GM12864 (cell line): ENCODE data around the gene WSCD2.

Source experiments
- DNase-seq: peaks from one replicate; pipeline ENCODE4 v3.0.0-alpha.2; 2011; ENCODE audit warnings: low read depth
- H3K4me3 ChIP-seq: 2 replicates; pipeline ENCODE4 v1.5.1; 2011; ENCODE audit warnings: mild to moderate bottlenecking, low read depth, low read length, control low read depth
- TF ChIP-seq, protein P1 (sequence below): IDR thresholded peaks from 2 replicates; pipeline ENCODE4 v1.5.1; 2011; ENCODE audit warnings: low read depth, mild to moderate bottlenecking, moderate library complexity, low read length, control low read depth, inconsistent platforms; ENCODE audit errors: missing control alignments

Gene WSCD2

DNA sequence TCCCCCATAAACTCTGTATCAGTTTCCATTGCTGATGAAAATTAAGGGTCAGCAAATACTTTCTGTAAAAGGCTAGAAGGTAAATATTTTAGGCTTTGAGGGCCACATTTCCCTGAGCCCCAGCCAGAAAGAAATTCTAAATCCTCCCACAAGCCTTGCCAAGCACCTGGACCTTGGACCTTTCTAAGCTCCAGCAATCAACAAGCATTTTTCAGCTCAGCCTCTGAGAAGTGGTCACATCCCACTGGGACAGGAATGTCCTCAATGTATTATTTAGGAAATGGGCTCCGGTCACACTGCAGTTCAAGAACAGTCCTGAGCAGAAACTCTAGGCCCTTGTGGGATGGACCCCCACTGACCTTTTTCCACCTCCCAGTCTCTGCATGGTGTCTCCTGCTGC is 55.9 kb downstream of the WSCD2 start:
- TF ChIP-seq, protein P1, sequence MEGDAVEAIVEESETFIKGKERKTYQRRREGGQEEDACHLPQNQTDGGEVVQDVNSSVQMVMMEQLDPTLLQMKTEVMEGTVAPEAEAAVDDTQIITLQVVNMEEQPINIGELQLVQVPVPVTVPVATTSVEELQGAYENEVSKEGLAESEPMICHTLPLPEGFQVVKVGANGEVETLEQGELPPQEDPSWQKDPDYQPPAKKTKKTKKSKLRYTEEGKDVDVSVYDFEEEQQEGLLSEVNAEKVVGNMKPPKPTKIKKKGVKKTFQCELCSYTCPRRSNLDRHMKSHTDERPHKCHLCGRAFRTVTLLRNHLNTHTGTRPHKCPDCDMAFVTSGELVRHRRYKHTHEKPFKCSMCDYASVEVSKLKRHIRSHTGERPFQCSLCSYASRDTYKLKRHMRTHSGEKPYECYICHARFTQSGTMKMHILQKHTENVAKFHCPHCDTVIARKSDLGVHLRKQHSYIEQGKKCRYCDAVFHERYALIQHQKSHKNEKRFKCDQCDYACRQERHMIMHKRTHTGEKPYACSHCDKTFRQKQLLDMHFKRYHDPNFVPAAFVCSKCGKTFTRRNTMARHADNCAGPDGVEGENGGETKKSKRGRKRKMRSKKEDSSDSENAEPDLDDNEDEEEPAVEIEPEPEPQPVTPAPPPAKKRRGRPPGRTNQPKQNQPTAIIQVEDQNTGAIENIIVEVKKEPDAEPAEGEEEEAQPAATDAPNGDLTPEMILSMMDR = no peak
- H3K4me3 ChIP-seq = no peak overlapping the region
- no peak for DNase-seq

GRCh38 chr12:108187831-108188230 is 58.7 kb downstream of the WSCD2 start:
- TF ChIP-seq, protein P1 = no peak
- no peak for DNase-seq
- no peak overlapping the region for H3K4me3 ChIP-seq

DNA sequence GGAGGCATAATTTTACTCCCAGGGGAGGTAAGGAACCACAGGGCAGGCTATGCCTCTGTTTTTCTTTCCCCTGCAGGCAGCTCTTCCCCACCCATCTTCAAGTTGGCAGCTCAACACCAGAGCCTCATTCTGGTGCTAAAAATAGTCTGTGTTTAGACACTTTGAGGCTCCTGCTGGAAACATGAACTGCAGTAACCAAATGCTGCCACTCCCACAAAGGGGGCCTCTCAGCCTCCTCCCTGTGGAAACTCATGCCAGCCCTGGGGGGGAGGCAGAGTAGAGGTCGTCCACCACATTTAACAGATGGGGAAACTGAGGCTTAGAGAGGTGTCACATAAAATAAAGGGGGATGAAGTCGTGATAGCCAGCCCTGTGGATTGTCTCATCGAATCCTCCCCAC is 61.4 kb downstream of the WSCD2 start:
- TF ChIP-seq, protein P1 = no peak
- H3K4me3 ChIP-seq = no peak overlapping the region
- DNase-seq = no peak

DNA sequence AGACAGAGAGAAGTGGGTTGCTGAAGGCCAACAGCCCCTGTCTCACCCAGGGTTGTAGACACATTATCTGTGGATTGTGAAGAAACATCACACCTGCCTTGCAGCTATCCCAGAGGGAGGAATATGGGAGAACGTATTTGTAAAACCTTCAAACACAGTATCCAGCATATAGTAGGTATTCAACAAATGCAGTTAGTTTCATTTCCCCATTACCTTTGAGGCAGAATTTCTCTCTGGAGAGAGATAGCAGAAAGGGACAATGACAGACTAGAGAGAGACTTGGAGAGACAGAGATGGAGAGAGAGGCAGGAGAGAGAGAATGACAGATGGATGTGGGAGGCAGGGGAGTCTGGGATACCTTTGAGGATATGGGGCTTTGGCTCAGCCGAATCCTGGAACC is 62.0 kb downstream of the WSCD2 start:
- TF ChIP-seq, protein P1 = no peak
- H3K4me3 ChIP-seq = no peak overlapping the region
- DNase-seq = no peak

GRCh38 chr12:108191938-108192337 is 62.9 kb downstream of the WSCD2 start:
- no peak for DNase-seq
- TF ChIP-seq, protein P1 = no peak

DNA sequence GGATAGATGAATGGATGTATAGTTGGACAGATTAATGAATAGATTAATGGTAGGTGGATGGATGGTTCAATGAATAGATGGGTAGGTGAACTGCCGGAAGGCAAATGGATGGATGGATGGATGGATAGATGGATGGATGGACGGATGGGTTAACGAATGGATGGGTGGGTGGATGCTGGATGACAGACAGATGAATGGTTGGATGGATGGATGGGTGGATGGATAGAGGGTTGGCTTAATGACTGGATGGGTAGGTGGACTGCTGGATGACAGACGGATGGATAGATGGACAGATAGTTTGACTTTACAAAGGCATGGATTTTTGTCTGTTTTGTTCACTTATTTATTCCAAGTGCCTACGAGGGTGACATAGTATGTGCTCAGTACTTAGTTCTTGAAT is 64.4 kb downstream of the WSCD2 start:
- DNase-seq = no peak
- TF ChIP-seq, protein P1 = no peak
- H3K4me3 ChIP-seq = no peak overlapping the region

More at GRCh38 chr12:108191938-108192337, 62.9 kb downstream of the WSCD2 start:
- H3K4me3 ChIP-seq = no peak overlapping the region

- DNase-seq = no peak
- TF ChIP-seq, protein P1 = peak; percentile 56
- no peak overlapping the region for H3K4me3 ChIP-seq
These were observed 64.8 kb downstream of the WSCD2 start for GRCh38 chr12:108193917-108194316.
